K562 (cell line): Measurements from ENCODE around the gene GSK3B. TPM values are rescaled to one million over a fixed set of nuclear protein-coding genes. Genes with fewer than 3 reads are reported as not detected.

Experiments used
- ATAC-seq: fragments of 200-7000 bp; cut with Tn5 transposase; 3 replicates; pipeline ENCODE4 v1.9.1; 2020; ENCODE audit warnings: moderate library complexity
- BruUV-seq: library from RNA; stranded (reverse); fragments of 400-500 nt; replicated peaks from 2 replicates; lab custom pipeline; 2021; lab: Mats Ljungman, UMichigan
- CTCF ChIA-PET: fragments of 300-600 bp; formaldehyde crosslinking; extraction: SDS; loops from one replicate; lab custom pipeline; 2021; ENCODE audit warnings: low intra/inter-chr PET ratio; lab: Yijun Ruan, JAX
- POLR2A ChIA-PET: fragments of 300-600, 350-650 bp; sonication (Branson Sonifier 250); formaldehyde crosslinking; extraction: SDS; loops from one replicate; lab custom pipeline; 2021; ENCODE audit warnings: antibody characterized with exemption, inconsistent platforms; lab: Yijun Ruan, JAX
- DNase-seq, 4 experiments: peaks; one replicate each; pipeline versions ENCODE4 v3.0.0 to v3.0.0-alpha.2; 2011 to 2018; ENCODE audit warnings: low spot score in 3 of 4, mixed read lengths in 3 of 4; ENCODE audit errors: extremely low read depth in 1 of 4
- FAIRE-seq: peaks from 2 replicates; lab custom pipeline; 2011; peaks lifted over from hg19 to GRCh38; lab: Jason Lieb, UNC
- H2AFZ ChIP-seq: 2 replicates; pipeline ENCODE4 v1.6.0; 2011; ENCODE audit warnings: low read depth, low read length, control low read depth, inconsistent platforms
- H3K27ac ChIP-seq: fragments of 200-600 bp; 3 replicates; pipeline ENCODE4 v1.8.0; 2011; ENCODE audit warnings: low read depth, mild to moderate bottlenecking, control low read depth, inconsistent platforms, low read length, moderate library complexity, mixed read lengths; ENCODE audit errors: extremely low read depth
- H3K27me3 ChIP-seq, 2 experiments: fragments of 300-600 bp in 1 of 2; 2 replicates in 1 of 2; 3 replicates in 1 of 2; pipeline versions ENCODE4 v1.6.0 to v1.8.0; 2011; ENCODE audit warnings: inconsistent platforms in 2 of 2, low read length in 2 of 2, mild to moderate bottlenecking in 1 of 2, mixed read lengths in 1 of 2, moderate library complexity in 1 of 2; ENCODE audit not compliant: control insufficient read depth in 2 of 2, insufficient read depth in 2 of 2
- H3K36me3 ChIP-seq: fragments of 300-600 bp; 3 replicates; pipeline ENCODE4 v1.8.0; 2011; ENCODE audit warnings: mild to moderate bottlenecking, low read length, inconsistent platforms; ENCODE audit not compliant: control insufficient read depth, insufficient read depth
- H3K4me1 ChIP-seq, 2 experiments: fragments of 200-600 bp in 1 of 2; replicated peaks in 1 of 2; 2 replicates in 1 of 2; 3 replicates in 1 of 2; pipeline versions ENCODE4 v1.5.1 to v1.8.0; 2011; ENCODE audit warnings: inconsistent platforms in 2 of 2, low read length in 2 of 2, mild to moderate bottlenecking in 1 of 2, mixed read lengths in 1 of 2, moderate library complexity in 1 of 2; ENCODE audit not compliant: control insufficient read depth in 2 of 2, insufficient read depth in 2 of 2
- H3K4me2 ChIP-seq: 2 replicates; pipeline ENCODE4 v1.6.1; 2011; ENCODE audit warnings: low read length, control low read depth, inconsistent platforms, mixed read lengths; ENCODE audit not compliant: insufficient read depth
- H3K4me3 ChIP-seq: fragments of 200-600 bp; sonication (generic), shearing (Covaris generic); 2 replicates; pipeline ENCODE4 v1.5.1; 2016; ENCODE audit warnings: control low read depth, inconsistent platforms
- H3K79me2 ChIP-seq: fragments of 200-600 bp; 3 replicates; pipeline ENCODE4 v1.8.0; 2011; ENCODE audit warnings: low read length, inconsistent platforms; ENCODE audit not compliant: control insufficient read depth, insufficient read depth
- H3K9ac ChIP-seq, 2 experiments: 2 replicates each; pipeline versions ENCODE4 v1.6.0 to v1.6.1; 2011; ENCODE audit warnings: low read depth in 2 of 2, low read length in 2 of 2, control low read depth in 1 of 2, inconsistent platforms in 1 of 2, mild to moderate bottlenecking in 1 of 2, mixed read lengths in 1 of 2; ENCODE audit not compliant: insufficient read depth in 1 of 2
- H3K9me1 ChIP-seq: one replicate; pipeline ENCODE4 v1.6.0; 2011; ENCODE audit warnings: inconsistent platforms, mild to moderate bottlenecking, low read length, moderate library complexity; ENCODE audit not compliant: control insufficient read depth, insufficient read depth
- H3K9me3 ChIP-seq: replicated peaks from 2 replicates; pipeline ENCODE4 v1.5.1; 2011; ENCODE audit warnings: low read depth, low read length, inconsistent platforms; ENCODE audit not compliant: control insufficient read depth, insufficient read depth
- H4K20me1 ChIP-seq: replicated peaks from 2 replicates; pipeline ENCODE4 v1.6.1; 2011; ENCODE audit warnings: low read length, inconsistent platforms, mixed read lengths; ENCODE audit not compliant: control insufficient read depth, insufficient read depth
- ARID1B ChIP-seq: fragments of 450-650 bp; IDR thresholded peaks from 2 replicates; pipeline ENCODE4 v1.6.1; 2016; ENCODE audit warnings: antibody characterized with exemption, mild to moderate bottlenecking, inconsistent platforms
- CBFA2T3 ChIP-seq: fragments of 450-650 bp; IDR thresholded peaks from 2 replicates; pipeline ENCODE4 v1.6.1; 2017
- FOXK1 ChIP-seq: sonication (generic); formaldehyde crosslinking; IDR thresholded peaks from 2 replicates; pipeline ENCODE4 v1.8.0; 2022; ENCODE audit warnings: missing genetic modification reagents, mild to moderate bottlenecking, borderline replicate concordance
- NCOR1 ChIP-seq: fragments of 450-650 bp; IDR thresholded peaks from 2 replicates; pipeline ENCODE4 v1.6.1; 2016; ENCODE audit warnings: mild to moderate bottlenecking, moderate library complexity
- NR2C2 ChIP-seq, 2 experiments: fragments of 200-800 bp in 1 of 2; sonication (Bioruptor generic) in 1 of 2; sonication (generic) in 1 of 2; formaldehyde crosslinking in 1 of 2; IDR thresholded peaks; 2 replicates each; pipeline versions ENCODE4 v1.6.1 to v1.8.0; 2016 to 2022; ENCODE audit warnings: mild to moderate bottlenecking in 1 of 2, missing compliant biosample characterization in 1 of 2, missing genetic modification characterization in 1 of 2, missing genetic modification reagents in 1 of 2
- SMARCA4 ChIP-seq: fragments of 450-650 bp; IDR thresholded peaks from 2 replicates; pipeline ENCODE4 v1.6.1; 2016
- SNIP1 ChIP-seq: fragments of 450-650 bp; IDR thresholded peaks from 2 replicates; pipeline ENCODE4 v1.7.1; 2017; ENCODE audit warnings: low read depth, mild to moderate bottlenecking
- TCF3 ChIP-seq: sonication (generic); formaldehyde crosslinking; IDR thresholded peaks from 2 replicates; pipeline ENCODE4 v1.4.0; 2020; ENCODE audit warnings: mild to moderate bottlenecking, missing genetic modification reagents
- TCF7 ChIP-seq: sonication (generic); IDR thresholded peaks from 2 replicates; pipeline ENCODE4 v1.6.1; 2016; ENCODE audit warnings: antibody characterized with exemption, borderline replicate concordance
- TEAD4 ChIP-seq, 2 experiments: sonication (generic) in 1 of 2; formaldehyde crosslinking in 1 of 2; IDR thresholded peaks; 2 replicates each; pipeline versions ENCODE4 v1.6.1 to v1.8.0; 2012 to 2022; ENCODE audit warnings: borderline replicate concordance in 1 of 2, inconsistent platforms in 1 of 2, low read length in 1 of 2, mild to moderate bottlenecking in 1 of 2, missing genetic modification reagents in 1 of 2
- ZNF121 ChIP-seq: sonication (generic); formaldehyde crosslinking; conservative IDR thresholded peaks from 2 replicates; pipeline ENCODE4 v1.8.0; 2022; ENCODE audit warnings: missing genetic modification reagents
- ZNF584 ChIP-seq: fragments of 200-800 bp; sonication (Bioruptor generic); IDR thresholded peaks from 2 replicates; pipeline ENCODE4 v1.6.1; 2016; ENCODE audit warnings: low read depth, mild to moderate bottlenecking, missing genetic modification characterization, missing compliant biosample characterization
- WGBS: fragments of 100-300 bp; shearing (Covaris generic); methylation state at CpG from one replicate; pipeline ENCODE4 v1.1.6; 2016; ENCODE audit warnings: low coverage, mixed read lengths; ENCODE audit not compliant: insufficient coverage; ENCODE audit errors: missing lambda C conversion rate; 5-methylcytosine and 5-hydroxymethylcytosine counted together
- in situ Hi-C: fragments of 300-500 bp; cut with MboI; formaldehyde crosslinking; loops from 4 replicates; pipeline ENCODE4 v1.15.0; 2018; ENCODE audit warnings: inconsistent platforms, mixed read lengths
- intact Hi-C: fragments of 100-400 bp; cut with micrococcal nuclease; formaldehyde crosslinking; loops from 2 replicates; pipeline ENCODE4 v1.14.2; 2022
- polyA plus RNA-seq, 8 experiments: library from polyadenylated mRNA; depleted of rRNA in 4 of 8; stranded (reverse) in 5 of 8; unstranded in 3 of 8; fragments of >200 nt; fragmentation: Nextera tagmentation in 2 of 8; fragmentation: Illumina TruSeq in 1 of 8; extraction: Ambion mirVana in 2 of 8; extraction: Trizol in 1 of 8; gene quantifications; 2 replicates each; pipeline versions ENCODE4 v1.2.1 to v1.2.3, GENCODE V29; 2011 to 2014; ENCODE audit warnings: inconsistent platforms in 1 of 8, missing spikeins in 1 of 8
- total RNA-seq, 7 experiments: library from RNA; depleted of rRNA in 6 of 7; stranded (reverse); fragments of >200 nt in 6 of 7; fragmentation: Illumina TruSeq in 2 of 7; extraction: Trizol in 2 of 7; gene quantifications; 2 replicates each; pipeline versions ENCODE4 v1.2.1 to v1.2.3, GENCODE V29; 2011 to 2021; ENCODE audit warnings: low replicate concordance in 1 of 7
- TF ChIP-seq, protein P1 (sequence below): fragments of 250-450 bp; sonication (Bioruptor Pico); IDR thresholded peaks from 2 replicates; pipeline ENCODE4 v1.5.0; 2021; ENCODE audit warnings: mild to moderate bottlenecking, moderate library complexity

Gene GSK3B
- total and polyA plus RNA-seq, 9 of the 15 experiments (the other 6 are each of a cell fraction or from before 2014, with no cell fraction given): 4.7 to 25.0 (median 18.7) TPM

DNA sequence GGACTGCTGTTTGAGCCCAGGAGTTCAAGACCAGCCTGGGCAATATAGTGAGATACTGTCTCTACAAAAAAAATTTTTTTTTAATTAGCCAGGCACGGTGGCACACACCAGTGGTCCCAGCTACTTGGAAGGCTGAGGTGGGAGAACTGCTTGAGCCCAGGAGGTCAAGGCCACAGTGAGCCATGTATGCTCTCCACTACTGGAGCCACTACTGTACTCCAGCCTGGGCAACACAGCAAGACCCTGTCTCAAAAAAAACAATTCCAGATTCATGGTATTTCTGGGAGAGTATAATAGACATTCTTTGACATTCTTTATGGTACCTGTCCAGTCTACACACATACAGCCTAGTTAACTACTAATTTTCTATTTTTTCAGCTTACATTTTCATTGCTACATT, 70.1 kb downstream of the GSK3B start:
- DNase-seq (no peak), ATAC-seq (no peak), FAIRE-seq (no peak)
- Histone ChIP-seq H3K27ac (no peak overlapping the region), H3K4me1 (peaks cover 4 to 7% of the 10 kb centered on the region in 2 experiments; a peak in 4 of 5 replicates), H3K36me3 (no peaks in the 10 kb centered on the region), H3K4me2 (no peak overlapping the region), H3K9me3 (no peaks in the 10 kb centered on the region), H3K27me3 (no peaks in the 10 kb centered on the region), H3K4me3 (no peak overlapping the region), H3K79me2 (peaks cover 76% of the 10 kb centered on the region), H3K9ac (no peak overlapping the region), H3K9me1 (no peaks in the 10 kb centered on the region), H4K20me1 (no peaks in the 10 kb centered on the region; the same call in none of the 2 replicates), H2AFZ (no peak overlapping the region)
- intact Hi-C loops (no loop called here), in situ Hi-C loops (no loop called here)
- POLR2A ChIA-PET: interaction anchor here (0.7 to 1.0 kb wide), 2 partner anchors 11 to 800 kb away, joined by 3 read pairs; no protein-coding TSS in a partner anchor
- CTCF ChIA-PET: no interaction called here
- no TSS peak for BruUV-seq
- 60% methylated on average over 1 of the region's 1 CpG for WGBS
- TF ChIP-seq ZNF121: peak; percentile 28; the same call in 1 of the 2 replicates
- TF ChIP-seq SNIP1: no peak

DNA sequence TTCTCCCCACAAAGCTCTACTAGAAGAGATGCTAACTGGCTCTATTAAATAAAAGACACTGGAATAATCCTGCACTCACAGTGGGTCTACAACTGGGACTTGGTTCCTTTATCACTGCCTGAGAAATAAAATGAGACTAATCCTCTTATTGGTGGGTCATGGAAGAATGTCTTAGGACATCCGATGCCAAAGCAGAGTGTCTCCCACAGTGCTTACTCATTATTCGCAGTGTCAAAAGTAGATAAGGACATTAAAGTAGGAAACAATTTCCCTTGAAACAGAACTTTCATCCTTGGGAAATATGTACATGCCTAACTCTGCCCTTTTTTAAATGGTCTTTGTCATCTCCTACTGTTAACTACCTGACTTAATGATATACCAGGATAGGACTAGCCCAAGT, 71.5 kb downstream of the GSK3B start:
- H3K4me3 ChIP-seq: no peak overlapping the region
- H3K79me2 ChIP-seq: peaks cover 81% of the 10 kb centered on the region
- CTCF ChIA-PET: no interaction called here
- no TSS peak for BruUV-seq
- peak overlapping the region; percentile 18 for H3K4me2 ChIP-seq
- WGBS: 0% methylated on average over 2 of the region's 2 CpGs
- POLR2A ChIA-PET: no interaction called here
- intact Hi-C loops (no loop called here), in situ Hi-C loops (no loop called here)
- peak; percentile 75 for ATAC-seq
- no peak overlapping the region for H3K9ac ChIP-seq
- H3K9me3 ChIP-seq: no peaks in the 10 kb centered on the region
- peak; percentile 59 for FAIRE-seq
- H3K27ac ChIP-seq: no peak overlapping the region
- H3K9me1 ChIP-seq: no peaks in the 10 kb centered on the region
- peak in 2 of 4 experiments; percentile 31 to 34 for DNase-seq
- no peak overlapping the region for H2AFZ ChIP-seq
- no peaks in the 10 kb centered on the region; the same call in none of the 2 replicates for H4K20me1 ChIP-seq
- no peaks in the 10 kb centered on the region for H3K27me3 ChIP-seq
- peaks cover 0 to 7% of the 10 kb centered on the region in 2 experiments; a peak in 3 of 5 replicates for H3K4me1 ChIP-seq
- no peaks in the 10 kb centered on the region for H3K36me3 ChIP-seq
- TF ChIP-seq ARID1B (peak; percentile 53), CBFA2T3 (peak; percentile 28; the same call in 1 of the 2 replicates), TCF7 (no peak), NR2C2 (CRISPR knock-in tag; IDR thresholded peaks at IDR 0.05) (no peak), NR2C2 (tag; IDR thresholded peaks at IDR 0.05) (no peak), TEAD4 (IDR thresholded peaks at IDR 0.05; ENCODE audit: low read length) (0 out of 2 replicates have a peak, but pooled peaks have one; percentile 7), TEAD4 (CRISPR knock-in tag; IDR thresholded peaks at IDR 0.05; ENCODE audit: borderline replicate concordance) (no peak), ZNF584 (CRISPR knock-in tag) (no peak), NCOR1 (no peak), SMARCA4 (0 out of 2 replicates have a peak, but pooled peaks have one; percentile 33), TCF3 (peak; percentile 30; the same call in 1 of the 2 replicates), FOXK1 (CRISPR knock-in tag) (no peak)
- TF ChIP-seq, protein P1, sequence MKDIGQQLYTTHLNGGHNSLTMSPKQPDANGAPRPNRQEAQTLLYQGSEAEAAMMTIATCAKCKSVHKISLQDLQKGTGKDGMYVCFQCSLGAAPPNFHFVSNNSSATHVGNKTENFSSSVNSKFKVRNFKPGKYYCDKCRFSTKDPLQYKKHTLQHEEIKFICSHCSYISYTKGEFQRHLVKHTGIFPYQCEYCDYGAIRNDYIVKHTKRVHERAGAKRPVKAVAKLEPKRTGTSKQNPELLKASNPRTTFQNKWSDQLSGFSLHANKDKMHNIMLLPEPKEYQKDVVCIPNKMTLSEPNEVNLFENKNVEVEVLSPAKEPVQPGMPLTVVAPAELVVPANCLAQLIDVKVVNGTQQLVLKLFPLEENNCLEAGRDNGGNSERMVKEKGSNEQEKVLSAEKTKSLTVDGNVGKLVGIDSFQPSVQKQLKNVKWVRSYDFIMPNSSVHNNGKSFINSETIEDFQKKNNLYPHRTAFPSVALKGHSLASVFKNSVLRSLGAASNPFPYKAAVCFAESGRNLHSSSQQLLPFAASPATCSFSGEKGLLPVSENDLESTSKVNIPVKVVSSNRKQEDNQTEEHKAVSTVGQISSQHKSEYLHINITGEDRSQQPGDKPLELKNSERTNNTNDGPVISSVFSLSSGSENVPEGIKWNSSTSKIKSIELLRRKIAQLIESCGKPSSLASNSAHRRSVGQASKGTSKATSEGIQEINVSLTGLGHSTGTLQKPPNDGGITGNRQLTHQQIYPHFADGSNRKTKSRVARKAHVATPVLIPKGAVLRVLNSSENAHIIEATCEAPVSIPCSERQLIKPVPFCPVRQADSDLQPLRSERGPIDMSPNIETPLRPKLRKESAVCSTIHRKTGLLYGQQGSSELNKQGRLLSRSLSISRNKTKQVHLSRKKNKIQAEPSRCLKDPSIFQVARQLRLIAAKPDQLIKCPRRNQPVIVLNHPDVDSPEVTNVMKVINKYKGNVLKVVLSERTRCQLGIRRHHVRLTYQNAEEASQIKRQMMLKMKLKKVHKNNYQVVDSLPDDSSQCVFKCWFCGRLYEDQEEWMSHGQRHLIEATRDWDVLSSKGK (CRISPR knock-in tag): no peak
